ENCODE measurements around the gene TMC3.
"Not testable (repeated sequence)": the region's sequence is repeated elsewhere in the genome, so short reads cannot be mapped to it uniquely, and the experiment has no call there.

The TMC3 gene

DNA sequence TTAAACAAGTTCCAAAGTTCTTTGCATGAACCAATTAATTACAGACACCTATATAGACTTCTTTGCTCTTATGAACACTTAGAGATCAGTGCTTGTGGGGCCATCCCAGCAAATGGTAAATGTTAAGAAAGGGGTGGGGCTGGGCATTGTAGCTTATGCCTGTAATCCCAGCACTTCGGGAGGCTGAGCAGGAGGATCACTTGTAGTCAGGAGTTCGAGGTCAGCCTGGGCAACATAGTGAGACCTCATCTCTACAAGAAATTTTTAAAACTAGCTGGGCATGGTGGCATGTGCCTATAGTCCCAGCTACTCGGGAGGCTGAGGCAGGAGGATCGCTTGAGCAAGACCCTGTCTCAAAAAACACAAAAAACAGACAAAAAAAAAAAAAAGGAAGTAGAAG, 30.6 kb downstream of the TMC3 start:
- DNase-seq (ENCODE audit: low spot score) = no peak

DNA sequence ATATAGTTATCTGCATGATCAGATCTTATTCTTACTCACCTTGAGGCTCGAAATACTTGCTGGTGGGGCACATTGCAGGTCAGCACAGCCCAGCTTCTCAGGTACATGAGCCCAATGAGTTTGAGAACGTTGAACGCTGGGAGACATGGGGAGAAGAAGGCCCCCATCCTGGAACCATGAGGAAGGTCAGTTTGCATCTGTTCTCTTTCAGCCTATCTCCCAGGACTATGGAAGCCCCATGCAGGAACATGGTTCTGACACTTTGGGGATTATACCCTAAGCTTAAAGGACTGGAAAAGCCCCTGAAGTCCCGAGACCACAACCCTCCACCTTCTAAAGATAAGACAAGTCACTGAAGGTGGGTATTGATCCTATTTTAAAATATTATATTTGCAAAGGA, 32.7 kb downstream of the TMC3 start:
- DNase-seq (ENCODE audit: low spot score) = no peak

DNA sequence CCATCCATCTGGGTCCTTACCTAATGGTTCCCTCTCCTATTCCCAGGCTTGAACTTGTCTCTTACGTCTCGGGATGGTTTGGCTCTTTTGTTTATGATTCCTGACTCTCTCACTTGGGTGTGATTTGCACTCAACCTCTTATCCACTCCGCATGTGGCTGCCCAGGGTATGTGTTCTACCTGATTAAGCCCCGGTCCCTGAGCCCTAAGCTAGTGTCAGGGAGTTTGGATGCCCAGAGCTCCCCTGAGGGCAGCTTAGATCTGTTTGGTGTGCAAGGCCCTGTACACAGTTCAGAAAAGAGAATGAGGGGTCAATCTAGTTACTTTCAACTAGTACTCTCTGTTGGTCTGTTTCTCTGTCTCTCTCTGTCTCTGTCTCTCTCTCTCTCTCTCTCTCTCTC, 34.2 kb downstream of the TMC3 start:
- no peak for DNase-seq (ENCODE audit: low spot score)

DNA sequence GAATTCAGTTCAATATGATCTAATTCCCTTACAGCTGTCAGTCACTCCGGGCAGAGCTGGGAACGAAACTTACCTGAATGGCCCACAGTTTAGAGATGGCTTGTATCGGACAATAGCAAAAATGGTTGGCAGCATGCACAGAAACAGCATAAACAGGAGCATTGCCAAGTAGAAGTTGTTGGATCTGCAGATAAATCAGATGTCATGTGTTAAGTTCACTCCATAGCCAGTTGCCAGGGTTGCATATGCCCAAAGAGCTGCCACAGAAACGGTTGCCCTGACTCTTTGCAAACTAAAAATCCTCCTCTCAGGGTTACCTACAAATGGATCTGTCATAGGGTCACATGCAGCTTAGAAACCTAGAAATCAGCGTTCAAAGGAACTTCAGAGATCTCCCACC, 34.7 kb downstream of the TMC3 start:
- DNase-seq (ENCODE audit: low spot score) = no peak

DNA sequence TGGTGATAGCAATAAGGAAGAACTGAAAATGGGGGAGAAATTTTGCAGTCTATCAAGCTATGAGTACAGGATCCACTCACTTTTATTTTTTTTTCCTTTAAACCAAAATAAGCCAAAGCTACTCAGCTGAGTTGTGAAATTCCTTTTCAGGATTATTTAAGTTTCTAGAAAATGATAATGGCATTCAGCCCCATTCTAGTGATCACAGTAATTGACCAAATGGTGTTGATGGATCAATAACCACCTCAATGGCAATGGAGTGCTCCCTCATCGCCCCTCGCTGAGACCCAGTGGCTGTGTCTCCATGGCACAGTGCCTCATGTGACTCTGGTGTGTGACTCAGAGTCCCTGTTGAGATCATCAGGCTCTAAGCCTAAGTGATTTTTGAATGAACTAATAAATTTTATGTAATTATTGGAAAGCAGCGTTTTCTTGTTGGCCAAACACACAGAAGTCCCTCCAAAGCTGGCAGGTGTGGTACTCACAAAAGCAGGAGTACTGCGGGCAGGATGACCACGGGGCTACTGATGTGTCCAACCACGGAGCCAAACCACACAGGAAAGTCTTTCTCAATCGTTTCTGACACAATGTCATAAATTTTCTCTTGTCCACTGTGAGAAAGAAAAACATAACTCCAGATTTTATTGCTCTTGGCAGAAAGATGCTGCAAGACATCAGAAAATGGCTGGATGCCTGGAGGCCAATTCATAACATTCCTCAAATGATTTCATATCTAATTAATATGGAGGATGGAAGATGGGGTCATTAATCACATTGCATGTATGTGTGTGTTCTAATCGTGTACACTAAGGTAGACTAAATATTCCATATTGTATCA, 35.6 kb downstream of the TMC3 start:
- DNase-seq (ENCODE audit: low spot score) = peak; percentile 15

DNA sequence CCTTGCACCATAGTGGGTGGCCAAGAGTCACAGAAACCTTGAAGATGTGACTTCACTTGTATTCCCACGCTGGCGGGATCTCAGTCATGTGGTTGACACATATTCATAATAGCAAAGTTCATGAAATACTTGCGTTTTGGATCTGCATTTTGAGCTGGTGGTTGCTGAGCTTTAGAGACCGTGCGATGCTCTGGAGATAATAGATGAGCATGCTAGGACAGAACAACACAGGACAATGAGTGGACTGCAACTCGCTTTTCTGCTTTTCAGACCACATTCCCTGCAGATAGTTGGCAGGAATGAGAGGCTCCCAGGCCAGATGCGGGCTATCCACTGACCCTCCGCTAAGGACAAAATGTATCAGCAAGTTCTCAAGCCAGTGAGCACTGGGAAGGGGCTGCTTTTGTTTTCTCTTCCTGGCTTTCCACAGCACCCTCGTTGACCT, 36.3 kb downstream of the TMC3 start:
- no peak for DNase-seq (ENCODE audit: low spot score)

DNA sequence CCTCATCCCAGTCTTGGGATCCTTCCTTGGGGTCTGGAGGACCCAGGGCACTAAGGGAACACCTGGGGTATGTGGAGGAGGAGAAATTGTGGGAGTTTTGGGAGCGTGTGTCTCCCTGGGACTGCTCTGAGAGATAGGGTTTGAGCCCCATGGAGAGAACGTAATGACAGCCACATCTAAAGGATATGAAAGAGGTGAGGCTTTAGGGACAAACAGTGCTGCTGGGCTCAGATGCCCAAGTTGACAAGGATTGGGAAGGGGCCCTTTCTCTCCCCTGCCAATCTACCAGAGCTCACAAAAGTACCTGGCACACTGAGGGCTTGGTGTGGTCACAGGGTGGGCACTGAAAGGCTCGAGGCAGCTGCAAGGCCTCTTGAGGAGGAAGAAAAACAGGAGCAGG, 36.8 kb downstream of the TMC3 start:
- DNase-seq (ENCODE audit: low spot score) = no peak

DNA sequence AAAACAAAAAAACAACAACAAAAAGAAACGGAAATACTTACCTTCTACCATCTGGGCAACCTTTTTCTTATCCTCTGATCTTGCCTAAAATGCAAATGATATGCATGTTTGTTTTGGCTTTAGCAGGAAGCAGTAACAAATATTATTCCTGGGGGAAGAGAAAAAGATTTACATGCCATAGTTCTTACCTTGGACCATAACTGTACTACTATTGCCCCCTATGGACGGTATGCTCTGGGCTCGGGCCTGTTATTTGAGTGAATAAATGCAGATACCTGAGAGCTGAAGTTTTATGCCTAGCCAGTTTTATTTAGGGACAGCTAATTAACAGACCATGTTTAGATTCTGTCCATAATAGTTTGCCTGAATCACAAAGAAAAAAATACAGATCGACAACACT, 37.4 kb downstream of the TMC3 start:
- DNase-seq (ENCODE audit: low spot score) = no peak

DNA sequence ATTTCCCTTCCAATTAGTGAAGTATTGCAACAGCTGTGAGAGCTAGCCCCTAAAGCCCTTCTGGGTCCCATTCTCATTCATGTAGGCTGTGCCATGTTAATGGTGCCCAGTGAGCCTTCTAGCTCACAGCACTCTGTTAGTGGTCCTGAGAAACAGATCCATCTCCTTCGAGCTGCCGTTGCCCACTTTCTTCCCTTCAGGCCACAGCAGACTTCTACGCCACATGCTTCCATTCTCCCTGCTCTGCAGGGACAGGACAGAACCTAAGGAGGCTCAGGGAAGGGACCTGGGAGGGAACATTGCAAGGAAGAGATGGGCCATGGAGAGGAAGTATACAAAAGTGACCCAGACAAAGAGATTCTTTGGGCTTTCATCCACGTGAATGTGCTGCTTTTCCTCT, 38.4 kb downstream of the TMC3 start:
- no peak for DNase-seq (ENCODE audit: low spot score)

DNA sequence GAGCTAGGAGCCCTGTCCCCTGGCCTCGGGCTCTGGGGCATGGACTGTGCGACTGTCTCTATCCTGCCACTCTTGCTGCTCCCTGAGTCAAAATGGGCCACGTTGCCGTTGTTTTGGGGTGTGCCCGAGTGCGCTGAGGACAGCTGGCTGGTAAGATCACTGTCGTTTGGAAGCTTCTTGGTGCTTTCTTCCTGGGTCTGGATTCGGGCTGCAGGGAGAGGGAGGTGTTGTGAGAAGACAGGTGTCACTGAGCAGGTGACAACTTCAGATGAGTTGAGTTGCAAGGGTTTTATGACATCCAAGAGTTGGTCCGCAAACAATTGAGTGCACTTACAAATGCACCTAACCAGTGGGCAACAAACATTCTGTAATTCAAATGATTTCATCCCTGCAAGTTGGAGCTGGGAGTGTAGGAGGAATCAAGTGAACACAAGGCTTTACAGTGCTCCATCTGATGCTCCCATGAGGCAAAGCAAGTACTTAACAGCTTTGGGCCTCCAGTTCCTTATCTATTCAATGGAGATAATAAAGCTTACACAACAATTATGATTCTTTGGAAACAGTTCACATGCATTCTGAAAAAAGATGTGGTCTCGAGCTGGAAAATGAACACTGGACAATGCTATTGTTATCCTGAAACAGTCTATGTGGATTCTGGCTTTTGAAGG, 39.1 kb downstream of the TMC3 start:
- DNase-seq (ENCODE audit: low spot score) = no peak

DNA sequence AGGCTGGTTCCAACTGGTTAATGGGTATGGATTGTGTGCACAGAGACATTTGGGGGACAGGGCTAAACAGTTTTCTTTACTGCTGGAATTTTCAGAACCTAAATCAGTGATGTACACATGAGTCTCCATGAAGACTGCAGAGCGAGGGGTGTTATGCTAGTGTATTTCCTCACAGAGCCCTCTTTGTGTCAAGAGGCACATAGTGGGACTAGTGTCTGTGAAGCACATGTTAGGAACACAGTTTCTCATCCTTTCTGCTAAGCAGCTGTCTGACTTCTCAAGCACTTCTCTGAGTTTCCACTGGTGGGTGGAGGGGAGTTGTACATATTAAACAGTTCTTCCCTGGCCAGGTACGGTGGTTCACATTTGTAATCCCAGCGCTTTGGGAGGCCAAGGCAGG, 40.6 kb downstream of the TMC3 start:
- DNase-seq (ENCODE audit: low spot score) = no peak

DNA sequence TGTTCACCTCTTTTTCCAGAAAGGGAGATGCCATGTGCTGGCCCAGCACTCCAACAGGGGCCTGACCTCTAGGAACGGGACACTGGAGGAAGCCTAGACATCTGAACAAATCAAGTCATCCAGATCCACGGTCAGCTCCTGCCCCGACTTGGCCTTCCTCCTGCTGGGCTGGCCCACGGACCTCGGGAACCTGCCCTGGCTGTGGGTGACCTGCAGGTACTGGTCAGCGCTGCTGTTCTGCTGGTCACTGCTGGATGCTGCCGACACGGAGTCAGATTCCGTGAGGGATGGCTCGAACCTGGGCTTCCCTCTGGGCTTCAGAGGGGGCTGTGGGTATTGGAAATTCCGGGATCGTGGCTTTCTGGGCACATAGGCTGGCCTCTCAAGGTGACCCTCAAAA, 41.7 kb downstream of the TMC3 start:
- no peak for DNase-seq (ENCODE audit: low spot score)

DNA sequence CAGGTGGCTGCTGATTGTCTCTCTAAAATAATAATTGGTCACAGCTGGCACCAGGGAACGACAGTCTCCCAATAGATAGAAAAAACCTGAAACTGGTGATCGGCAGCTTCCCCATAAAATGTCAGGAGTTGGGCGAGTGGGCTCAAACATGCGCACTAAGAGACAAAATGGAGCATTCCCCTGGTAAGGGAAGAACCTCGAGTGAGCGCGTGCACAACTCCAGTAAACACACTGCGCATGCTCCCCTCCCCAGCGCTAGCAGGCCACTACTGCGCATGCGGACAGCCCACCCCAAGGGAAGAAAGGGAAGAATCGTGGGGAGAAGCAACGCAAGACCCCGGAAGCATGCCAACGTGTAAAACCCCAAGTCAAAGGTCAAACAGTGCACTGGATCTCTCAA, 42.4 kb downstream of the TMC3 start:
- DNase-seq (ENCODE audit: low spot score) = no peak

DNA sequence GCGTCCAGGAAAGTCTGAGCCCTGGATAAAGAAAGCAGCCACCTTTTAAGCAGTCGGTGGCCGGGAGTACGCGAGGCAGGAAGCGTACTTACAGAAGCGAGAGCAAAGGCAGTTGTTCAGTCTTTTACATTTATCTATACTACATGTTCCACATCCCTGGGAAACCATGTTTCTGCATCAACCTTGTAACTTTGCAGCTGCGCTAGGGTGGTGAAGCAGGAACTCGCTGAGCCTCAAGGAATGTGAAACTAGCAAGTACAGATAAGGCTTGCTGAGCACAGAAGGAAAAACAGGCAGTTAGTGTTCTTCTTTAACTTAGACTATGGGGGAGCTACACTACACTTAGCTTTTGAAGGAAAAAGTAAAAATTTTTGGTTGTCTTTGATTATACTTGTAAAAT, 42.9 kb downstream of the TMC3 start:
- not testable (repeated sequence) for DNase-seq (ENCODE audit: low spot score)

DNA sequence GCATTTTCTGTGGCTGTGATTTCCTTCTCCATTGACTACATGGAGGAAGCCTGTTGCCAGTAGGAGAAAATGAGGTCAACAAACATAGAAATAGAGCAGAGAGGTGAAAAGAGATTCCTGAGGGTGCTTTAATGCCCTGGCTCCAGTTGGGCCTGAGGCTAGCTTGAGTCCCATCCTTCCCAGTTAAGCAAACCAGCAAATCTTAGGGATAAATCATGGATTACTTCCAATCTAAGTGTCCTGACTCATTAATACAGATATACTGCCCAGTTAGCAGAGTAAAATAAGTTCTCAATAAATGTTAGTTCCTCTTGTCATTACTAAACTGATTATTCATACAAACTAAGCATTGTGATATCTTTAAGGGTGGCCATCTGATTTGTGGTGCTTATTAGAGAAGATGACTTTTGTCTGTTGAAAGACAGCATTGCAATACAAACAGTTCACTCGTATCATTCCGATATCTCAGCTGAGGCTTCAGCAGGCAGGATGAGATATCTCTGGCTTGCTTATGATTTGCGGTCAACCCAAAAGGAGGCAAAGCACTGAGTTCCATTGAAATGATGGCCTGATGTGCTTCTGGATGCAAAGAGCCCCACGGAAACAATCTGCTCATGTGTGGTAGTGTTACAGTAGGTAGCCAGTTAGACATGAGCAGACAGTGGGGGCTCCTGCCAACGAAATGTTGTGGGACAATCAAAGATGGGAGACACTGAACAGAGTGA, 43.5 kb downstream of the TMC3 start:
- no peak for DNase-seq (ENCODE audit: low spot score)

DNA sequence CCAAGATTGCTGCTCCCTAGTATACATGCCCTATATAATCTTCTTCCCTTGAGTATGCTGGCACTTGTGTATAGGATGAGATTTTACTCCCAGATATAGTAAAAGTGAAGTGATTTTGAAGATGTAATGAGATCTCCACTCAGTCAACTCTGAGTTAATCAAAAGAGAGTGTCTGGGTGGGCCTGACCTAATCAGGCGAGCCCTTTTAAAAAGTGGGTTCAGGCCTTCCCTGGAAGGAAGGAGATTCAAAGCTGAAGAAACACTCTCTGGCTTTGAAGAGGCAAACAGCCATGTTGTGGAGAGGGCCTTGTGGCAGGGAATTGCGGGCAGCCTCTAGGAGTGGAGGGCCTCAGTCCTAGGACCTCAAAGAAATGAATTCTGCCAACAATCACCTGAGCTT, 44.6 kb downstream of the TMC3 start:
- DNase-seq (ENCODE audit: low spot score) = no peak

DNA sequence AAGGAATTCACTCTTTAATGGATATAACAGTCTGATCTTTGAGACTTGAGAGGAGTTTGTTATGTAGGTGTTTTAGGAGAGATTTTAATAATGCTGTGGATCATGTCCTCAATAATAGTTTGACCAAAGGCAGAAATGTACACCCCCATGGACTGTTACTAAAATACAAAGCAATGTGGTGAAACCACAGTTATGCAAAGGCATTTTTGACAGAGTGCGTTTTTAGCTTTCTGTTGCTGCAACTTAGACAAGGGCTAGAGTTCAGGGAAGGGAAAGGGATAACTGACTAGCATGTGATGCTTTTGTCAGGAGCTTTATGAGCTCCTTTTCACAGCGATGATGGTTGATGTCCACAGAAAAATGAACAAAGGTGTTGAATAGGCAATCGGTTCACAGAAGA, 46.5 kb downstream of the TMC3 start:
- DNase-seq (ENCODE audit: low spot score) = no peak

DNA sequence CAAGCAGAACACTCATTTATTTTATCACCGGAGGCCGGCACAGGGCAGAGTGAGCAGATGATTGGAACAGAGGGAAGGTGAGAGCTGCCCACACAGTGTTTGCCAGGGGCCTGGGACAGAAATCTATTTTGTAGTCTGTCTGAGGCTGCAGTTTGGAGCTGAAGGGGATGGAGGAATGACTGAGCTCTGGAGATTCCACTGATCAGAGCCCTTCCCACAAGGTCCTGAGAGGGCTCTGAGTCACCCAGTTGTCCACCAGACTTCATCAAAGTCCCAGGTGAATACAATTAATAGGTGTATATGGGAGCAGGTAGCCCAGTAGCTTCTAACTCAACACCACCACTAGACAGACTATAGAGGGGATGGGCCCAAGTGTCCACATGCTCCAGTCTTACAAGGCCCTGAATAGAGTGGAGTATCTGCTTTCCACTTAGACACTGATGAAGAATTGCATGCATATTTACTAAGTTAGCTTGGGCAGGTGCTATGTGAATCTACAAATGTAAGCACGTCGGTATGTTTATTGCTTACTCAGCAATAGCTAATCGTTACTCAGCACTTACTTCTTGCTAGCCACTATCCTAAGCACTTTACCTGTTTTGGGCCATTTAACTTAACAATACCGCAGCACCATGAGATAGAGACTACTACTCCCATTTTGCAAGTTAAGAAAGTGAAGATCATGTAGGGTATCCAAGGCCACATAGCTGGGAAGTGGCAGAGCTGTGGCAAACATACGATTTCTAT, 47.4 kb downstream of the TMC3 start:
- DNase-seq (ENCODE audit: low spot score) = no peak

DNA sequence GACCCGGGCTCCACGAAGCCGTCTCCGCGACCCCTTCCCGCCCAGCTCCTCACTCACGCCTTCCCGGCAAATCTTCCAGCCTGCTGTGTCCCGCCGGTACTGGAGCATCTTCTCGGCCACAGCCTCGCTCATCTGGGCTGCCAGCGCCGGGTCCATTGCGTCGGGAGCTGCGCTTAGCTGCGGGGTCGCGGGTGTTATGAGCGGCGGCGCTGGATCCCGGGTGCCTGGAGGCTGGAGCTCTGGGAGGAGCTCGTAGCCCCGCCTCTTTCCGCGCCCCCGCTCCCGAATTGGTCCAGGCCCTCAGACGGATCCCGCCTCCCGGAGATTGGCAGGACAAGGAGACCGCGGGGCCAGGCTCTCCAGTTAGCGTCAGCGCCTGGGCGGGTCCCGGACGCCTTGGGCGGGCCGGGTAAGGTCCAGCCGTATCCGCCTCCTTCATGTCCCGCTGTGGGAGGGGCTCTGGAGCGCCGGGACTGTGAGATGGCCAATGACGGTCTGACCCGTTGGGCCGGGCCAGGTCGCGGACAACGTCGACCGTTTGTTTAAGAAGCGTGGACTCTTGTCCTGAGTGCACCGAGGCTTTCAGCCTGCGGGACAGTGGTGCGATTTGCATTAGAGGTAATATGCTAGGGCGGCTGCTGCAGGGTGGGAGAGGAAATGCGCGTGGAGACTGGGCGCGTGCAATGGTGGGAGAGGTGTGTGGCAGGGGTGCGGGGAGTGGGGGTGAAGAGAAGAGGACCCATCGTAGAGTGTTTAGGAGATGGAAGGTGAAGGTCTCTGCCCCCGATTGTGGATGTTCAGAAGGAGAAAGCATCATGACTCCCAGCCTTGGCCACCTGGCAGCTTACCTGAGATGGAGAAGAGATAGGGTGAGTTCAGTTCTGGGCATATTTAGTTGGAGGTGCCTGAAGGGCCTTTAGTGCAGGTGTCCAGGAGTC, 49.8 kb downstream of the TMC3 start, which contains the start of gene STARD5:
Gene STARD5 (minus strand): TSS at position 198 of the 938 bp plus-strand sequence. CDS start 42 bp downstream, at position 156.
- peak; percentile 96 for DNase-seq (ENCODE audit: low spot score)

DNA sequence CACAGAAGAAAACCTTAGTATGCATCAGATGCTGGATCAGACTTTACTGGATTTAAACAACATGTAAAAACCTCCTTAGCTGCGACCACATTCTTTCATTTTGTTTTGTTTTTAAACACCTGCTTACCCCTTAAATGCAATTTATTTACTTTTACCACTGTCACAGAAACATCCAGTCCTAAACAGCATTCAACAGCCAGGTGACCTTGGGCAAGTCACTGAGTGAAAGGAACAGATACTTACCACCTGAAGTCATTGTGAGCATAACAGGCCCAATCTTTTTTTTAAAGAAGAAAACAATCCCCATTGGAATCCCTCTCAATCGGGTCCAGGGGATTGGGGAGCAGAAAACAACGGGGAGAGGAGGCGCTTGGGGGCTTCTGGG, 50.5 kb downstream of the TMC3 start:
- peak; percentile 16 for DNase-seq (ENCODE audit: low spot score)

DNA sequence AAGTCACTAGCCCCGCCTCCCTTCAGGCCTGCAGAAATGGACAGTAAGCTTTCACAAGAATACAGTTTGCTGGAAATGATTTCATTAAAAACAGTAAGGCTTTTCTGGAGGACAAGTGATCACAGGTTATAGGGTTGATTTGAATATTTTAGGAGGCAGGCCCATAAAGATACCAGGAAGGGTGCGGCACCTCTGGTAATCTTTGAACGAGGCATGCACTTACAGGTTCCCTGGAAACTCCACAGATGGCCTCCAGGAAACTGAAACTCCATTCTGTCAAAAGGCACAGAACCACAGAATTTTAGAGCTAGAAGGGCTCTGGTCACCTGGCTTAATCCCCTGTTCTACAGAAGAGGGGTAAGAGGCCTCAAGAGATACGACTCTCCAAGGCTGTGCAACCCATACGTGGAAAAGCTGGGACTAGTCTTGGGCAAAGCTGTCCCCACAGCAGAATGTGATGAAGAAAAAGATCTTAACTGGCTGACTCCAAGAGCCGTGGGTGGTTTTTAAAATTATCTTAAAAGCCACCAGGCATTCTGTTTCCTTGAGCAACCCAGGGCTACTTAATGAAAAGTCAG, 51.2 kb downstream of the TMC3 start:
- DNase-seq (ENCODE audit: low spot score) = no peak
